HepG2 (cell line): ENCODE data around the gene KIF26B. TPM values are rescaled to one million over a fixed set of nuclear protein-coding genes. Genes with fewer than 3 reads are reported as not detected.

ENCODE experiments used
- ZHX2 ChIP-seq, 2 experiments: sonication (generic) in 1 of 2; formaldehyde crosslinking in 1 of 2; IDR thresholded peaks; 2 replicates each; pipeline versions ENCODE4 v1.6.1 to v1.9.0; 2014 to 2022; ENCODE audit warnings: antibody characterized with exemption in 1 of 2, borderline replicate concordance in 1 of 2, inconsistent platforms in 1 of 2, low read depth in 1 of 2, missing genetic modification reagents in 1 of 2
- ZNF331 ChIP-seq: sonication (generic); formaldehyde crosslinking; IDR thresholded peaks from 2 replicates; pipeline ENCODE4 v1.4.0; 2020; ENCODE audit warnings: missing genetic modification reagents
- ZNF432 ChIP-seq: sonication (generic); formaldehyde crosslinking; IDR thresholded peaks from 2 replicates; pipeline ENCODE4 v1.5.0; 2020; ENCODE audit warnings: missing genetic modification reagents, mild to moderate bottlenecking, borderline replicate concordance
- polyA plus RNA-seq, 8 experiments: library from polyadenylated mRNA; depleted of rRNA in 3 of 8; stranded (reverse) in 7 of 8; unstranded in 1 of 8; fragments of >200 nt; fragmentation: Illumina TruSeq in 4 of 8; extraction: Trizol in 4 of 8; gene quantifications; 2 replicates each; pipeline versions ENCODE4 v1.2.1 to v1.2.3, GENCODE V29; 2011 to 2016; ENCODE audit warnings: low read depth in 4 of 8, missing spikeins in 1 of 8, mixed read lengths in 1 of 8; ENCODE audit not compliant: insufficient read depth in 1 of 8
- total RNA-seq, 5 experiments: library from RNA; depleted of rRNA; stranded (reverse); fragments of >200 nt; fragmentation: Illumina TruSeq; extraction: Trizol; gene quantifications; 2 replicates each; pipeline ENCODE4 v1.2.3, GENCODE V29; 2016; ENCODE audit warnings: low read depth in 1 of 5

KIF26B gene
- total and polyA plus RNA-seq, 2 of the 13 experiments (the other 11 are each of a cell fraction or from before 2014, with no cell fraction given), result 0.08 to 0.09 TPM

GRCh38 chr1:245687636-245688535, 533.1 kb downstream of the KIF26B start (continued):
- TF ChIP-seq ZHX2 (IDR thresholded peaks at IDR 0.05; ENCODE audit: low read depth) (no peak), ZHX2 (CRISPR knock-in tag; IDR thresholded peaks at IDR 0.05; ENCODE audit: borderline replicate concordance) (no peak), ZNF331 (CRISPR knock-in tag) (no peak), ZNF432 (CRISPR knock-in tag) (no peak)
- TF ChIP-seq, all 625 proteins: peak for 2
